Stomach (tissue), 4 donors: ENCODE measurements around the gene LMAN1.

Experiments used
- CTCF ChIP-seq, 7 experiments: fragments of 450-650 bp in 4 of 7; fragments of 200-600 bp in 3 of 7; sonication (generic) in 3 of 7; IDR thresholded peaks; one replicate each; pipeline ENCODE4 v1.5.1; 2016 to 2019; ENCODE audit warnings: antibody characterized with exemption in 7 of 7, control low read depth in 2 of 7, mild to moderate bottlenecking in 1 of 7
- POLR2A ChIP-seq, 4 donors: fragments of 450-650 bp; IDR thresholded peaks; one replicate each; pipeline ENCODE4 v1.6.1; 2016; ENCODE audit warnings: antibody characterized with exemption in 4 of 4, control low read depth in 2 of 4, mild to moderate bottlenecking in 1 of 4, moderate library complexity in 1 of 4

DNA sequence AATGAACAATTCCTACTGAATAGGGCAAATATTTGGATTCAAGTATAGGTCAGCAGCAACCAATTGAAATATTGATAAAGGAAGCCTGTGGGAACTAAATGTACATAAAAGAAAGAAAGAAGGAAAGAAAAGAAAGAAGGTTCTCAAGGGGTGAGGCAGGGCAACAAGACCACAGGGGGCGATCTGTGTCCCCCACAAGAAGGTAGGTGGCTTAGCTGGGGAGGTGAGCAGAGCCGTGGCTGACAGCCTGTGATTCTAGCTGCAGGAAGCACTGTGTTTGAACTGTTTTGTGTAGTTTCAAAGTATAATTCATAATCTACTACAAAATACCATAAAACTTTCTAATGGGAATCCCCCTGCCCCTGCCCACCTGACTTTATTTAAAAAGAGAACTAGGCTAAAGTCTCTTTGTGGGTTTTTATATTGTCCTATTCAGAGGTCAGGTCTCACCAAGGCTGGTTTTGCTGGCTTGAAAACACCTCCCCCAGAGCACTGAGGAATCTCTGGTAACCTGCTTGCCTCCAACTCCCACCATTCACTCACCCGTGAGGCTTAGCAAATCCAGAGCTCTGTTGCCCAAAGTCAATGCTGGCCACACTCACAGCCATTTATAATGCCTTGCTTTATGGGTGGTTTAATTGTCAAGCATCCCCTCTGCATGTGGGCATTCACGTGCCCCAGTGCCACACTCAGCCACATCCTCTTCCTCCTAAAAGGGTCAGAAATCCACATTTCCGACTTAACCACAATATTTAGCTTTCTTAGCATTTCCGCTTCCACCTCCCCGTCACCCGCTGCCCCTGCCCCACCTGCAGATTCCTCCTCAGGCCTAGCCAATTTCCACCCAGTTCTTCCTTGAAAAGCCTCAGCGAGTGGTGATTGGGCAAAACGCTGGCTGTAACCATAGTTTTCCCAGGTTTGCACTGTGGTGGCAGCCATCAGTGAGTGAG is 36.4 kb upstream of the LMAN1 start:
- TF ChIP-seq POLR2A (IDR thresholded peaks at IDR 0.05), result no peak
- TF ChIP-seq CTCF (IDR thresholded peaks at IDR 0.05), result no peak
